ENCODE results near the gene ST3GAL5.
"Not testable (repeated sequence)": the region's sequence is repeated elsewhere in the genome, so short reads cannot be mapped to it uniquely, and the experiment has no call there.

The ST3GAL5 gene

DNA sequence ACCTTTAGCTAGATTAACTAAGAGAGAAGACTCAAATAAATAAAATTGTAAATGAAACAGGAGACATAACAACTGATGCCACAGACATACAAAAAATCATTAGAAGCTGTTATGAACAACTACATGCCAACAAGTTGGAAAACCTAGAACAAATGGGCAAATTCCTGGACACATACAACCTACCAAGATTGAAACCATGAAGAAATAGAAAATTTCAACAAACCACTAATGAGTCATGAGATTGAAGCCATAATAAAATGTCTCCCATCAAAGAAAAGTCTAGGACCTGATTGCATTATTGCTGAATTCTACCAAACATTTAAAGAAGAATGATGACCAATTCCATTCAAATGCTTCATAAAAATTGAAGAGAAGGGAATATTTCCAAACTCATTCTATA lies 54.3 kb downstream of the ST3GAL5 start:
- no peak for DNase-seq (ENCODE audit: low spot score)

DNA sequence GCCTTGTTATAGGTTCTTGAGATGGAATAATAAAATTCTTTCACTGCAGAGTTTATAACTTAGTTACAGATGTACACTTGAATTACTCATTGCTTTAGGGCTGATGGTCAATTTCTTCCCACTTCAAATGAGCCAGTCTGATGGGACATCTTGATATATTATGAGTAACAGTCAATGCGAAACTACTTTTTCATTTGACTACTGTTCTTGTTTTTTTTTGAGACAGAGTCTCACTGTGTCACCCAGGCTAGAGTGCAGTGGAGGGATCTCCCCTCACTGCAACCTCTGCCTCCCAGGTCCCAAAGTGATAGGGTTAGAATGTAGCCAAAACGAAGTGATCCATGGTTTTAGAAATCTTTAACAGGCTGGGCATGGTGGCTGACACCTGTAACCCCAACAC lies 57.1 kb downstream of the ST3GAL5 start:
- DNase-seq (ENCODE audit: low spot score) = no peak

DNA sequence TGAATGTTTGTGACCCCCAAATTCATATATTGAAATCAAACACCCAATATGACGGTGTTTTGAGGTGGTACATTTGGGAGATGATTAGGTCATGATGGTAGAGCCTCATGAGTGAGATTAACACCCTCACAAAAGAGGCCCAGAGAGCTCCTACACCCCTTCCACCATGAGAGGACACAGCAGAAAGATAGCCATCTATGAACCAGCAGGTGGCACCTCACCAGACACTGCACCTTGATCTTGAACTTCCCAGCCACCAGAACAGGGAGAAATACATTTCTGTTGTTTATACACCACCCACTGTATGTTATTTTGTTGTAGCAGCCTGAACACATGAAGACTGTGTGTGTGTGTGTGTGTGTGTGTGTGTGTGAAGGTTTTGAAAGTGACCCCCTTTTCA lies 58.1 kb downstream of the ST3GAL5 start:
- no peak for DNase-seq (ENCODE audit: low spot score)

DNA sequence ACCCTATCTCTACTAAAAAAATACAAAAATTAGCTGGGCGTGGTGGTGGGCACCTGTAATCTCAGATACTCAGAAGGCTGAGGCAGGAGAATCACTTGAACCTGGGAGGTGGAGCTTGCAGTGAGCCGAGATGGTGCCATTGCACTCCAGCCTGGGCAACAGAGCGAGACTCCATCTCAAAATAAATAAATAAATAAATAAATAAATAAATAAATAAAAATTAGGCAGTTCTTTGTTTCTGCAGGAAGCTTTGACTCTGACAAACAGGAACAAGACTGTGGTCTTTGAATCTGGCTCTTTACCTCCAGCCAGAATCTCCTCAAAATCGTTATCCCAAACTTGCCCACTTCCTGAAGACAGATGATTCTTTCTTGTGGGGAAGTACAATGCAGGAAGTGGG lies 59.4 kb downstream of the ST3GAL5 start:
- DNase-seq (ENCODE audit: low spot score) = not testable (repeated sequence)

DNA sequence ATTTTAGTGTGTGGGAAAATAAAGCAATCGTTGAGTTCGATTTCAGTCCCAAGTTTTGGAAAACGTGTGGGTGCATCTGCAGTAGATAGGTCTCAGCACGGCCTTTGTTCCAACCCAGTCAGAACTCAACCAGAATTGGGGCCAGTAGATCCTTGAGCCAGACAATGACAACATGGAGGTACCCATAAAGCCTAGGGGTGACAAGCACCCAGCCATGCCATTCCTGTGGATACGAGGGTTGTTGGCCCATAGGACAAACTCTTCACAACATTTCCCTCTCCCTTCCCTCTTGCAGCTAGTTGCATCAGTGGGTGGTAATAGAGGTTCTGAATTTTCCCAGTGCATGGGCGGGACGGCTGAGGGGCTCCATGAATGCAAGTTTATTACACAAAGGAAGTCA lies 60.1 kb downstream of the ST3GAL5 start:
- no peak for DNase-seq (ENCODE audit: low spot score)

DNA sequence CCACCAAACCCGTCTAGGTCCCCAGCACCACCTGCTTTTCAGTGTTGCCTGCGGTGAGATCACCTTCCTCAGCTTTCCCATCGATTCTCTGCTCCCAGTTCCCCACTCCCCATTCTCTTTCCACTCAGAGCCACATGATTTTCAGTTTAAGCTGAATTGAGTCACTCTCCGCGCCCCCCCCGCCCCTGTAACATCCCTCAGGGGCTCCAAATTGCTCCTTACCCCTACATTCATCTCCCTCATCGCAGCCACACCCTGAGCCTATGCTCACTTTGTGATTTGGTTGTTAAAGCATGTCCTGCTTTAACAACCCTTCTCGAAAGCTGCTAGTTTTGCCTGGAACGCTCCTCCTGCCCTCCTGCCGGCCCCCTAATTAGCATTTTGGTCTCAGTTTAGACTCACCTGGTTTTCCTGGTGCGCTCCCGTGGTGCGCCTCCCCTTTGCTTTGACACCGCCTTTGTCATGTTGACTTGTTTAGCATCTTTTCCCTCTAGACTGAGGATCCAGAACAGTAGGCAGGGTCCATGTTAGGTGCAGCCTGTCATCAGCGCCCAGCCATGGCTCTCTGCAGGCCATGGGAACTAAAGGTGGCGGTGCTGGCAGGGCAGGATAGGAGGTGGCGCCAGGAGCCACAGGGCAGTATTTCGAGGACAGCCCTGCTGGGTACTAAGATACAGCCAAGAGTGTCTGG lies 60.8 kb downstream of the ST3GAL5 start:
- DNase-seq (ENCODE audit: low spot score) = no peak

DNA sequence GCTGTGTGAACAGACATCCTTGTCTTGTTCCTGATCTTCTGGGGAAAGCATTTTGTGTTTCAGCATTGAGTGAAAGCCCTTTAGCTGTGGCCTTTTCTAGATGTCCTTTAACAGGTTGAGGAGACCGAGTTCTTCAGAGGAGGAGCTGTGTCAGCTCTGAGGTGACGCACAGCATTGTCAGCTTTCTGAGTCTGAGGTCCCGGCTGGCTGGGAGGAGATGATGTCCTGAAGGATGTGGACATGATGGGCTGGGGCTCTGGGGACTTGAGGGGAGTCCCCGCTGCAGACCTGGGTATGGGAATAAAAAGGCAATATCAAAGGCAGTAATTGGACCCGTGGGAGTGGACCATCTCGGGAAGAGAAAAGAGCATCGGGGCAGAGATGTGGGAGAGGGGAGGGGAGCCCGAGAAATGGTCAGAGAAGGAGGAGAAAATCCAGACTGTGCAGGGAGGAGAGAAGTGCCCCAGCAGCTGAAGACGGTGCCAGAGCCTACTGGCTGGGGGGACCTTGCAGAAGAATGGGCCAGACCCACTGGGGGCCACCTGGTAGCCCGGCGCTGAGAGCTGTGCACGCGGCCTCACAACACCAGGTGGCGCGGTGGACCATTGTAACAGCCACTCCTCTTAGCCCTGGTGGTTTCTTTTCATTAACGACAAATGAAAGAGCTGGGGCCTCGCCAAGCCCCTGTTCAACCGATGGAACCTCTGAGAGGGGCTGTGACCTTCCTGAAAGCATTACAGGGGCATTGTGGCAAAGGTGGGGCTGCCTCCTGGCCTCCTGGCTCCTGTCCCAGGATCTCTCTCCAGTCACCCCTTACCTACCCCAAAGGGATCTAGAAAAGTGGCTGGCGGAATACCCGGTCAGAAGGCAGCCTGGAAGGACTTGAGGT lies 61.6 kb downstream of the ST3GAL5 start:
- no peak for DNase-seq (ENCODE audit: low spot score)

DNA sequence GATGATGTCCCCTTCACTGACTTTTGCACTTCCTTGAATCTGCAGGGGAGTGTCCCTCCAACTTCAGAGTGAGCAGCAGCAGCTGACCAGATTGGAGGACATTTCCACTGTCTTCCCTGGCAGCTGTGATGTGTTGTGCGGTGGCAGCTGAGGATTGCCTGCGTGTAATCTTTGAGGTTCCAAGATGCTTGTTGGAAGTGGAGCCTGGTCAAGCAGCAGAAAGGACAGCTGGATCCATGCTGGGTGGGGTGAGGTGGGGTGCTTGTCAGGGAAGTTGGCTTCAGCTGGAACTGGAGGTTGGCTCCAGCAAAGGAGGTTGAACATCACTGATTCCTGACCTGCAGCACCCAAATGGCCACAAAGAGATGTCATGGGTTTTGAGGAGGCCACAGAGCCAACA lies 64.8 kb downstream of the ST3GAL5 start:
- no peak for DNase-seq (ENCODE audit: low spot score)

DNA sequence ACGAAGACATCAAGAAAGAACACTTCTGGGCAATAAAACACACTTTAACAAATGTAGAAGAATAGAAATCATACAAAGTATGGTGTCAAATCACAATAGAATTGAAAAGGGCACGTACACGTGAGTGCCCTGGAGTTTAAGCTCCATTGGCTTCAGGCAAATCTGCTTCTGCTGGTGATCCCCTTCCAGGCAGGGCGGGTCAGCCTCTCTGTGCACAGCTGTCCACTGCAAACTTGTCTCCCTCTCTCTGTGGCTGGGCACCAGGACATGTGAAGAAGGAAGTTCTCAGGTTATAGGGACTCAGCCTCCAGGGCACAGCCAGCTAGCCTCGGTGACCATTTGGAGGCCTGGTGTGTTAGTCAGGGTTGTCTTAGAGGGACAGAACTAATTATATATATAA lies 66.0 kb downstream of the ST3GAL5 start:
- DNase-seq (ENCODE audit: low spot score) = no peak

DNA sequence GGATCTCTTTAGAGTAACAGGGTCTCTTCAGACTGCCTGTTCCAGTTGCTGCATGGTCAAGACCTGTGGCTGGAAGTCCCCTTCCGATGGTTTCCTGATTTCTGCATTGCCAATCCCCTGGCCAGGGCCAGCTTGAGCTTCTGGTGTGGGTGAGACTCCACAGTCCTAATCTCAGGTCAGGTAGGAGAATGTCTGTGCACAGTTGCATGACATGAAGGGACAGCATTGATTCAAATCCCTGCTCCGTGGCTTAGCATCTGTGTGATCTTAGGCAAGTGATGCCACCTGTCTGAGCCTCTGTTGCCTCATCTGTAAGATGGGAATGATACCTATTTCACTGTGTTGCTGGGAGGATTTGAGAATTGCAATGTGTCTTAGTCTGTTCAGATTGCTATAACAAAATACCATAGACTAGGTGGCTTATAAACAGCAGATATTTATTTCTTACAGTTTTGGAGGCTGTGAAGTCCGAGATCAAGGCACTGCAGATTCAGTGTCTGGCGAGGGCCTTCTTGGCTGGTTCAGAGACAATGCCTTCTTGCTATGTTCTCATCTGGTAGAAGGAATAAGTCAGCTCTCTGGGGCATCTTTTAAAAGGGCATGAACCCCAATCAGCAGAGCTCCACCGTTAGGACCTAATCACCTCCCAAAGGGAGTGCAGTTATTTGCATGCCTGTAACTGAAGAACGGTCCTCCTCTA lies 68.8 kb downstream of the ST3GAL5 start:
- no peak for DNase-seq (ENCODE audit: low spot score)

DNA sequence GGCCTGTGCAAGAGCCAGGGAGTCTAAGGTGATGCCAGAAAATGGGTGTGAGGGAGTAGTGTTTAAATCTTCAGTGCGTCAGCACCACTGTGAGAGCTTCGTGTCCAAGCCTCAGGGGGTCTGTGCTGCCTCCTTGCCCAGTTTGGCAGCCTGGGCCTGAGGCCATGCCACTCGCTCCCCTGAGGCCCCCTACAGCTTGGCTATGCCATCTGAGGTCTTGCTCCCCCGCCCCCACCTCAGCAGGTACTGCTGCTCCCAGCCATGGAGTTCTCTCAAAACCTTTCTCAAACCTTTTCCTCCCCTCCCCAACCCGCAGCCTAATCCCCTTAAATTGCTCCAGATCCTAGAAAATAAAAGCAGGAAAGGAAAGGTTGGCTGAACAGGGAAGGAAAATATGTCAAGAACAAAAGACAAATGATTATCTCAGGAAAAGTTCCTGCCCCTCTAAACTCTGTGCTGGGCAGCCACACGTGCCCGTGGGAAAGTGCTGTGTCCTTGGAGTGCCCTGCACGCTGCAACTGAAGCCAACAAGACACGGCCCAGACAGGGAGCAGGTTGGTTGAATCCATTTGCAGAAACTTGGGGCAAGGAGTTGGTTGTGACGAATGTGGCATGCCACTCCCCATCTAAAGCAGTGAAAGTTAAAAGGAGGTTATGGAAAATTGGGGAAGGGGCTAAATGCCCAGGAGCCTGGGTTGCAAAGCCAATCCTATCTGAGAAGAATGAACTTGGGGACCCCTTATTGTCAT lies 73.8 kb downstream of the ST3GAL5 start:
- DNase-seq (ENCODE audit: low spot score) = no peak

DNA sequence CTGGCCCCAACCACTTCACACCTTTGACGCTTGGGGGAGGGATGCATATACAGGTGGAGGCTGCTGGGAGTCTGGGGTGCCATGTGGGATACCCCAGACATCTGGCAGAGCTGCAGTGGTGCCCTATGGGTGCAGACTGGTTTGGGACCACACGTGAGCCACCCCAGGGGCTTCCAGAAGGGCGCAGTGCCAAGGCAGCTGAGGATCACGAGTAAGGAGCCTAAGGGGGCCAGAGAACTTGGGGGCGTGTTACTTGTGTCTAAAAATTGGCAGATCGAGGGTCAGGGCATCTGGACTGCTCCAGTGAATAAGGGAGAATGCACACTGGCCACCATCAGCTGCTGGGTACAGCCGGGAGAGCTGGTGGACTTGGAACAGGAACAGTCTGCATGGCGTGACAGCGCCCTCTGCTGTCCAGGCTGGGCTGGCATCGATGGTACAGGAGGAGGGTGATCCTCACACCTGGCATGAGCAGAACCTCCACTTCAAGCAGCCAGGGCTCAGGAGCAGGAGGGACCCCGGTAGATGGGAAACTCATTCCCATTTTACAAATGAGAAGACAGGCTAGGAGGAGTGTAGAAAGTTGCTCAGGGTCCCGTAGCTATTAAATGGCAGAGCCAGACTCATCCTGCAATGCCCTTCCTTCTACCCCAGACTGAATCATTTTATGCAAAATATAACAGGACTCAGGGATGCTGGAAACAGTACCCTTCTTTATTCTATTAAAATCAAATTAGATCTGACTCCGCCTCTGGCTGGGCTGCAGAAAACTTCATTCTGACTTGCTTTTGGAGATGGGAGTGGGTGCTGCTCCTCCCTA lies 74.6 kb downstream of the ST3GAL5 start:
- peak; percentile 47 for DNase-seq (ENCODE audit: low spot score)

DNA sequence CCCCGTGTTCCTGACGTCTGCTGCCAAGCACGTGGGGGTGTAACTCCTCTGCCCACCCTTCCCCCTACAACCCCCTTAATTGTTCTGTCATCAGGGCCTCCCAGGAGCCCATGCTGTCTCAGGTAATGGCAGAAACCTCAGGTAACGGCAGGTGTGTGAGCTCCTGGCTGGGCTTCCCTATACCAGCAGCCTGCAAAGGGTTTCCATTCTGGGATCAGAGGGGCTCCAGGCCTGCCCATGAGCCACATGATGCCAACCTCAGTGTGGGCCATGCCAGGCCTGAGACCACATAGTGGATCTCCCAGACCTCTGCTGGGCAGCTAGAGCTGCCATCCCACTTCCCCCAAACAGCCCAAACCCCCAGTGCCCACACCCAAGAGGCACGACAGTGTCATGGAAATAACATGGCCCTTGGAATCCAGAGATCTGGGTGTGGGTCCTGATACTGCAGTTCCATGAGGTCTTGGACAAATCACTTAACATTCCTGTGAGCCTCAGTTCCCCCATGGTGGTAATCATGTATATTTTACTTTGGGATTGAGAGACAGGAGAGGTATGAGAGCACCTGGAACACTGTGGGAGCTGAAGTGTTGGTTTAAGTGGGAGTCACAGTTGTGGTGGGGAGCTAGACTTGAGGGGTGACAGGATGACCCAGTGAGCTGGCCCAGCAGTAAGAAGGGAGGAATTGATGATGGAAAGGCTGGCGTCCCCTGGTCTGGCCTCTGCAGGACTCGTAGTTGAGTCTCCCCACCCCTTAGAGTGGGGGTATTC lies 75.4 kb downstream of the ST3GAL5 start:
- DNase-seq (ENCODE audit: low spot score) = no peak

DNA sequence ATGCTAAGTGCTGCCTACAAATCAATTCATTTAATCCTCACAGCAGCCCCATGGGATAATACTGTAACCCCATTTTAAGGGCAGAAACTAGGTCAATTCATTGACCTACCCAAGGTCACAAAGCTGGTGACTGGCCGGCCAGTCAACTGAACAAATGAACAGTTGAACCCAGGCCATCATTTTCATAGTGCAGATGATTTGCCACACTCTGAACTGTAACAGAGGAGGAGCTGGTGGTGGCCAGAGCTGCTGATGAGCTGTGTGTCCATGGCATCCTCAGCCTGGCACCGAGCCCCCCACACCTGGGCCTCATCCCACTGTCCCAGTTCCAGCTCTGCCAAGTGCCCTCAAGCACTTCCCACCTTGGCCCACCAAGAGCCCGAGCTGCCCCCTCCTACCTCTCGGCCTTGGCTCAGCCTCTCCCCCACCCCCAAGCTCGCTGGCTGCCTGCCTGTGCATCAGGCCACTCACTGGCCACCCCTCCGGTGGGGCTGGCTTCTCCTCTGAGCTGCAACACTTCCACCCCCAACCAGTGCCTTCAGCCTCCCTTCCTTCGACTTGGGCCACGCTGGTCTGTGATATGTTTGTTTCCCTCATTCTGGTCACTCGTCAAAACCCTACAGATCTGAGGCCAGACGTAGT lies 76.6 kb downstream of the ST3GAL5 start:
- no peak for DNase-seq (ENCODE audit: low spot score)

DNA sequence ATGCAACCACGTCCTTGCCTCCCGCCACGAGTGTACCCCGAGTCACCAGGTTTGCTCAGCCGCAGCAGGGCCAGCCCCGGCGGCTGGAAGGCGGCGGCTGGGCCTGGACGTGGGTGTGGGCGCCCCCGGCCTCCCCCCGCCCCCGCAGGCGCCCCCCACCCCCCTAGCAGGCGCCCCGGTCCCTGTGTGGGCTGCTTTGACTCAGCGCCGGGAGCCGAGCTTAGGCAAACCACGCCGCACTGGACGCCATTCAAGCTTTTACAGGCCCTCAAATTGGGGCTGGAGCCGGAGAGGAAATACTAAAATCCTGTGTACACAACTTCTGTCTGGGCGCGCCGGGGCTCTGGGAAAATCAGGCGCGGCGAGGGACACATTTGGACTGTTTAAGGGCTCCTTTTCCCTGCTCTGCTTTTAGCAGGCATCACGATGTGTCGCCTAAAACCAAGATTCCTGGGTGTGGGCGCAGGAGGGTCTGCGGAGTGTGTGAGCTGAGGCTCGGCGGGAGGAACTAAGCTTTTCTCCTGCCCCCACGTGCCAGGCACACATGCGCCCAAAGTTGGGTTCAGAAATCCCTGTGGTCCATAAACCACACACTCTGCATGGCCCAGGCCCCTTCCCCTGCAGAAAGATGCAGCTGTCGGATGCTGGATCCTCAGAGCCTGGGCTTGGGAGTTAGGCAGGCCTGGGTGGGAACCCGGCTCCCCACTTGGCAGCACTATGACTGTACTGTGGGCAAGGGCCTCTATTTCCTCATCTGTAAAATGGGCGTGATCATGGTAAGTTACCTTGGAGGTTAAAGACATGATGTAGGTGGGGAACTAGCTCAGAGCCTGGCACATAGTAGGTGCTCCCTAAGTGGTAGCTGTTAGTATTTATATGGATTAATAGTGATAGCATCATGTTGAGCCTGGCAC lies 77.4 kb downstream of the ST3GAL5 start:
- no peak for DNase-seq (ENCODE audit: low spot score)

DNA sequence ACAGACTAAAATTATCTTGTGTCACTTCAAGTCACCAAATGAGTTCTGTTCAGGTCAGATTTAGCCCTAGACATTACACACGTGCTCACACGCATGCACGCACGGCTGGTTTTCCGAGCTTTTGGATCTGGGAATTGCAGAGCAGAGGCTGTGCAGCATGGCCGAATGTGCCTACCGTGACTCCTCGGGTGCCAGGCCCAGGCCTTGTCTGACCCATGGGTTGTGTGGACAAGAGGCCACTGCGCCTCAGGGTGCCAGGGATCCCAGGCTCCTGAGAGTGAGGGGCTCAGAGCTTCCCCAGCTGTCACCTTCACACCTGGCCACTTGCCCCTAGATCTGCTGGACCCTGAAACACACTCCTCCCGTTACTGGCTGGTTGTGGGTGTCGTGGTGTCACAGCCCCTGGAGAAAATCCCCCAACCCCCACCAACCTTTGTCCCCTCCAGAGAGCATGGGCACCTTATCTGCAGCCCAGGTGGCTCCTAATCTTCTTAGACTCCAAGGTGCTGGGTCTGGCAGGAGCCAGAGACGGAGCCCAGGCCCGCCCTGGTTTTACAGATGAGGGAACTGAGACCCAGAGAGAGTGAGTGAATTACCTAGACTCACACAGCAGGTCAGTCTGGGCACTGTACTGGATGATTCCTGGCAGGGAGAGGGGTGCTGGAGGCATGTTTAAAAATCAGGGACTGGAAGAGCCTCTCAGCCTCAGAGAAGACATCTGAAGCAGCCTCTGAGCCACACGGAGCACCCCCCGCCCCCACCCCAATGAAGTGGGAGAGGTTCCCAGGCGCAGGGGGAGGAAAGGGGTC lies 78.2 kb downstream of the ST3GAL5 start:
- no peak for DNase-seq (ENCODE audit: low spot score)

DNA sequence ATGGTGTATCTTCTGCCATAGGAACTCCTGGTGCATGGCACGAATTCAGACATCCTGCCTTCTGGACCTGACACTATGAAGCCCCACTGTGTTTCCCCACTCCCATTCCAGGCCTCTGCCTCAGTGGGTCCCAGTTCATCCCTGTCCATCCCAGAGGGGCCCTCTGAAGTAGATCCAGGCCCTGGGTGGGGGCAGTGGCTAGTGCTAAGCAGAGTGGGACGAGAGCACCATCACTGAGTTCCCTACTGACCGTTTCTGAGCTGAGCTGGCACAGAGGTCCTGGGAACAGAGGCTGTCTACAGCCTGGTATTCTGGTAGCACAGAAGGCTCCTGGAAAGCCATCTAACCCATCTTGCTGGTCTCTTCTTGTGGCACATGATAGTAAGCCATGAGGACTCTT lies 81.0 kb downstream of the ST3GAL5 start:
- DNase-seq (ENCODE audit: low spot score) = no peak

Measured in hematopoietic multipotent progenitor cell treated with erythropoietin and hydrocortisone succinate and interleukin-3 and kit ligand, for 17 days (in vitro differentiated cells).